Colonic mucosa (tissue), 4 donors: ENCODE data around the gene BMP7. TPM values are rescaled to one million over a fixed set of nuclear protein-coding genes. Genes with fewer than 3 reads are reported as not detected.

Experiments used
- DNase-seq: peaks from one replicate; pipeline ENCODE4 v3.0.0-alpha.2; 2020
- H3K27ac ChIP-seq: fragments of 200-600 bp; one replicate; pipeline ENCODE4 v1.8.0; 2021
- H3K27me3 ChIP-seq: fragments of 200-600 bp; one replicate; pipeline ENCODE4 v1.8.0; 2021
- H3K36me3 ChIP-seq: fragments of 200-600 bp; one replicate; pipeline ENCODE4 v1.8.0; 2021
- H3K4me1 ChIP-seq: fragments of 200-600 bp; one replicate; pipeline ENCODE4 v1.8.0; 2021; ENCODE audit warnings: mild to moderate bottlenecking
- H3K4me3 ChIP-seq: fragments of 200-600 bp; one replicate; pipeline ENCODE4 v1.8.0; 2021
- H3K9ac ChIP-seq, 2 donors: one replicate each; pipeline ENCODE4 v1.7.0; 2013; ENCODE audit warnings: control low read depth in 2 of 2, low read depth in 2 of 2, low read length in 2 of 2
- H3K9me3 ChIP-seq: fragments of 200-600 bp; one replicate; pipeline ENCODE4 v1.8.0; 2021
- CTCF ChIP-seq: fragments of 200-600 bp; IDR thresholded peaks from one replicate; pipeline ENCODE4 v1.8.0; 2022; ENCODE audit warnings: antibody characterized with exemption, mild to moderate bottlenecking
- intact Hi-C: fragments of 100-400 bp; cut with DNase I; formaldehyde crosslinking; loops from one replicate; pipeline ENCODE4 v1.14.1; 2022
- total RNA-seq, 2 donors: library from RNA; stranded (reverse); fragmentation: NEBNext Ultra II Directional in 1 of 2; extraction: Animal tissue kit (Norgen Biotek cat#: 25700) in 1 of 2; gene quantifications; one replicate each; pipeline ENCODE4 v1.2.1, GENCODE V29; 2021
- donor health status: healthy.
- donor health status: DM: no; HTN: no; CAD: no.
- donor health status: DM: no; HTN: no; CAD: no.

The BMP7 gene
- total RNA-seq, 2 donors from 2014 or later, result 1.3 to 3.2 TPM

- TF ChIP-seq CTCF, result no peak
- Histone ChIP-seq H3K9ac (no peak overlapping the region), H3K27me3 (no peaks in the 10 kb centered on the region), H3K36me3 (no peaks in the 10 kb centered on the region), H3K4me1 (no peaks in the 10 kb centered on the region), H3K9me3 (no peaks in the 10 kb centered on the region), H3K27ac (no peak overlapping the region), H3K4me3 (no peak overlapping the region)
- no peak for DNase-seq
- intact Hi-C loops, result no loop called here
Measured at GRCh38 chr20:57164872-57165271, 101.6 kb downstream of the BMP7 start.

- Histone ChIP-seq H3K4me1 (no peaks in the 10 kb centered on the region), H3K27ac (no peak overlapping the region), H3K27me3 (no peaks in the 10 kb centered on the region), H3K4me3 (no peak overlapping the region), H3K9me3 (no peaks in the 10 kb centered on the region), H3K9ac (no peak overlapping the region), H3K36me3 (no peaks in the 10 kb centered on the region)
- intact Hi-C loops, result no loop called here
- no peak for TF ChIP-seq CTCF
- no peak for DNase-seq
Measured at GRCh38 chr20:57163041-57163440, 103.4 kb downstream of the BMP7 start.

- Histone ChIP-seq H3K36me3 (no peaks in the 10 kb centered on the region), H3K4me1 (no peaks in the 10 kb centered on the region), H3K9me3 (no peaks in the 10 kb centered on the region), H3K4me3 (no peak overlapping the region), H3K27me3 (no peaks in the 10 kb centered on the region), H3K27ac (no peak overlapping the region), H3K9ac (no peak overlapping the region)
- DNase-seq, result no peak
- intact Hi-C loops, result no loop called here
- no peak for TF ChIP-seq CTCF
Measured at GRCh38 chr20:57162362-57162652, 104.1 kb downstream of the BMP7 start.

- Histone ChIP-seq H3K9me3 (no peaks in the 10 kb centered on the region), H3K27ac (no peak overlapping the region), H3K4me3 (no peak overlapping the region), H3K4me1 (no peaks in the 10 kb centered on the region), H3K36me3 (no peaks in the 10 kb centered on the region), H3K27me3 (no peaks in the 10 kb centered on the region), H3K9ac (no peak overlapping the region)
- no peak for TF ChIP-seq CTCF
- no peak for DNase-seq
- intact Hi-C loops, result no loop called here
Measured at GRCh38 chr20:57161478-57162361, 104.7 kb downstream of the BMP7 start.

- no peaks in the 10 kb centered on the region for H3K36me3 ChIP-seq
- intact Hi-C loops, result no loop called here
- H3K27ac ChIP-seq, result no peak overlapping the region
- no peaks in the 10 kb centered on the region for H3K9me3 ChIP-seq
- no peaks in the 10 kb centered on the region for H3K27me3 ChIP-seq
- no peak overlapping the region for H3K4me3 ChIP-seq
- TF ChIP-seq CTCF, result no peak
- H3K9ac ChIP-seq, result no peak overlapping the region
- no peaks in the 10 kb centered on the region for H3K4me1 ChIP-seq
- no peak for DNase-seq
Measured at GRCh38 chr20:57160985-57161384, 105.5 kb downstream of the BMP7 start.
